Progenitor cell of endocrine pancreas (in vitro differentiated cells): ENCODE results near the gene ZNF618. TPM values are rescaled to one million over a fixed set of nuclear protein-coding genes. Genes with fewer than 3 reads are reported as not detected.

Experiments
- DNase-seq: peaks from one replicate; pipeline ENCODE4 v3.0.0; 2021; ENCODE audit warnings: low spot score; ENCODE audit not compliant: unreplicated experiment
- H3K27ac Mint-ChIP-seq: 2 replicates; pipeline ENCODE4 v1.8.0; 2021; ENCODE audit warnings: mild to moderate bottlenecking, moderate library complexity, mixed read lengths
- H3K27me3 Mint-ChIP-seq: 2 replicates; pipeline ENCODE4 v1.8.0; 2021; ENCODE audit warnings: mixed read lengths
- H3K36me3 Mint-ChIP-seq: 2 replicates; pipeline ENCODE4 v1.8.0; 2022; ENCODE audit warnings: mixed read lengths; ENCODE audit not compliant: insufficient read depth
- H3K4me1 Mint-ChIP-seq: 2 replicates; pipeline ENCODE4 v1.8.0; 2021; ENCODE audit warnings: low read depth, mixed read lengths
- H3K4me3 Mint-ChIP-seq: 2 replicates; pipeline ENCODE4 v1.8.0; 2021; ENCODE audit warnings: low read depth, mild to moderate bottlenecking, moderate library complexity, mixed read lengths
- H3K9me3 Mint-ChIP-seq: 2 replicates; pipeline ENCODE4 v1.8.0; 2021; ENCODE audit warnings: low read depth, mixed read lengths
- CTCF ChIP-seq: fragments of 200-600 bp; sonication (generic); IDR thresholded peaks from one replicate; pipeline ENCODE4 v1.5.0; 2021; ENCODE audit warnings: antibody characterized with exemption, mild to moderate bottlenecking; ENCODE audit not compliant: unreplicated experiment
- total RNA-seq: library from RNA; stranded (reverse); gene quantifications from 2 replicates; pipeline ENCODE4 v1.2.1, GENCODE V29; 2021

ZNF618 gene
- total RNA-seq, 1 donor from 2014 or later, result 85.8 TPM

- Mint-ChIP-seq H3K4me1 (peaks cover 11% of the 10 kb centered on the region), H3K4me3 (no peak overlapping the region), H3K27me3 (peaks cover under 1% of the 10 kb centered on the region), H3K27ac (no peak overlapping the region), H3K9me3 (peaks cover 10% of the 10 kb centered on the region), H3K36me3 (peaks cover 7% of the 10 kb centered on the region)
- DNase-seq, result no peak
- no peak for TF ChIP-seq CTCF
Observed at GRCh38 chr9:114105236-114105635, 229.1 kb downstream of the ZNF618 start.

Other genes with a start within 250 kb of the ZNF618 start
- 678 and 717 TPM in 2 replicates for gene AMBP, start 202.0 kb downstream of the ZNF618 start, total RNA-seq
- gene KIF12, start 223.0 kb downstream of the ZNF618 start, total RNA-seq, result 166 and 176 TPM in 2 replicates